Caco-2 (cell line): ENCODE measurements around the gene PDE6D. TPM values are rescaled to one million over a fixed set of nuclear protein-coding genes. Genes with fewer than 3 reads are reported as not detected.

ENCODE experiments used
- BruUV-seq: library from RNA; stranded (reverse); fragments of 400-500 nt; replicated peaks from 2 replicates; lab custom pipeline; 2021; lab: Mats Ljungman, UMichigan
- CTCF ChIA-PET: fragments of 300-600 bp; sonication (Branson Sonifier 250); formaldehyde crosslinking; loops from one replicate; lab custom pipeline; 2022; ENCODE audit warnings: antibody characterized with exemption; lab: Charles Lee
- POLR2A ChIA-PET: fragments of 300-600 bp; sonication (Branson Sonifier 250); formaldehyde crosslinking; loops from one replicate; lab custom pipeline; 2022; ENCODE audit warnings: antibody characterized with exemption; lab: Charles Lee
- DNase-seq, 2 experiments: peaks; one replicate each; pipeline versions ENCODE4 v3.0.0 to v3.0.0-alpha.2; 2020 to 2022
- H3K27me3 ChIP-seq: replicated peaks from 2 replicates; pipeline ENCODE4 v1.6.0; 2011; ENCODE audit warnings: low read length; ENCODE audit not compliant: control insufficient read depth, insufficient read depth
- H3K36me3 ChIP-seq: 2 replicates; pipeline ENCODE4 v1.5.1; 2011; ENCODE audit warnings: low read length; ENCODE audit not compliant: control insufficient read depth, insufficient read depth
- H3K4me1 ChIP-seq: fragments of 250-450 bp; sonication (Bioruptor Pico); 2 replicates; pipeline ENCODE4 v1.5.1; 2020; ENCODE audit warnings: mild to moderate bottlenecking
- H3K4me3 ChIP-seq: 2 replicates; pipeline ENCODE4 v1.5.1; 2011; ENCODE audit warnings: low read depth, mild to moderate bottlenecking, control low read depth, low read length
- H3K9me3 ChIP-seq: fragments of 250-450 bp; sonication (Bioruptor Pico); 2 replicates; pipeline ENCODE4 v1.5.1; 2020; ENCODE audit warnings: mild to moderate bottlenecking, moderate library complexity
- H3K27ac Mint-ChIP-seq: one replicate; pipeline ENCODE4 v1.8.0; 2022; ENCODE audit warnings: mixed read lengths; ENCODE audit not compliant: unreplicated experiment
- H3K27me3 Mint-ChIP-seq: one replicate; pipeline ENCODE4 v1.8.0; 2022; ENCODE audit warnings: mixed read lengths; ENCODE audit not compliant: insufficient read depth, unreplicated experiment
- H3K36me3 Mint-ChIP-seq: one replicate; pipeline ENCODE4 v1.8.0; 2022; ENCODE audit warnings: mild to moderate bottlenecking, mixed read lengths; ENCODE audit not compliant: insufficient read depth, unreplicated experiment
- H3K4me1 Mint-ChIP-seq: one replicate; pipeline ENCODE4 v1.8.0; 2022; ENCODE audit warnings: low read depth, mixed read lengths; ENCODE audit not compliant: unreplicated experiment
- H3K4me3 Mint-ChIP-seq: one replicate; pipeline ENCODE4 v1.8.0; 2022; ENCODE audit warnings: mild to moderate bottlenecking, moderate library complexity, mixed read lengths; ENCODE audit not compliant: unreplicated experiment
- H3K9me3 Mint-ChIP-seq: one replicate; pipeline ENCODE4 v1.8.0; 2022; ENCODE audit warnings: mixed read lengths; ENCODE audit not compliant: unreplicated experiment
- intact Hi-C: fragments of 100-400 bp; cut with micrococcal nuclease; formaldehyde crosslinking; loops from one replicate; pipeline ENCODE4 v1.10.0; 2022; ENCODE audit not compliant: unreplicated experiment
- total RNA-seq: library from RNA; stranded (reverse); gene quantifications from 2 replicates; pipeline ENCODE4 v1.2.3, GENCODE V29; 2022
- TF ChIP-seq, protein P1 (sequence below), 2 experiments: fragments of 200-600 bp in 1 of 2; IDR thresholded peaks; 1 replicate in 1 of 2; 2 replicates in 1 of 2; pipeline versions ENCODE4 v1.5.1 to v1.8.0; 2011 to 2022; ENCODE audit warnings: antibody characterized with exemption in 1 of 2, control low read depth in 1 of 2, inconsistent platforms in 1 of 2, low read depth in 1 of 2, low read length in 1 of 2, mild to moderate bottlenecking in 1 of 2, moderate library complexity in 1 of 2; ENCODE audit not compliant: insufficient read depth in 1 of 2, severe bottlenecking in 1 of 2, unreplicated experiment in 1 of 2

Gene PDE6D
- total RNA-seq, 1 experiment from 2014 or later: 9.1 TPM

DNA sequence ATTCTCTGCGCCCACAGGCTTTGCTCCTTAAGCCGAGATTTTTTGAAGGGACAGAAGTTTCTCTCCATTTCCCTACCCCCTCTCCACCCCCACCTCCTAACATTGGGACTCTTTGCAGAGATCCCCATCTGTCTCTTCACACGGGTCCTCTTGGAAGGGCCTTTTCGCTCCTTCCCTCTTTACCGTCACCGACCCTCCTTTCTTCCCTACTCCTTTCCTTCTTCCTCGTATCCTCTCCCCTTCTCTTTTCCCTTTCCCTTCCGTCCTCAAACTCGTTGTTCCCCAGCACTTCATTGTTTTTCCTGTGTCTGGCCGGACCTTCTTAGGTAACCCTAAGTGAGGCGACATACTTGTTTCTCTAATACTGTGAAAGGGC lies 5.8 kb upstream of the PDE6D start:
- POLR2A ChIA-PET: interaction anchor here (0.5 to 0.8 kb wide), 3 partner anchors 173 to 704 kb away, joined by 3 read pairs; no protein-coding TSS in a partner anchor
- Histone ChIP-seq H3K36me3 (no peaks in the 10 kb centered on the region), H3K9me3 (no peaks in the 10 kb centered on the region), H3K4me3 (peak overlapping the region; percentile 46), H3K27me3 (no peaks in the 10 kb centered on the region), H3K4me1 (no peaks in the 10 kb centered on the region)
- DNase-seq: no peak
- CTCF ChIA-PET: no interaction called here
- Mint-ChIP-seq H3K4me1 (peaks cover 15% of the 10 kb centered on the region), H3K9me3 (no peaks in the 10 kb centered on the region), H3K36me3 (peaks cover 22% of the 10 kb centered on the region), H3K4me3 (peak overlapping the region; percentile 85), H3K27me3 (no peaks in the 10 kb centered on the region), H3K27ac (peak overlapping the region; percentile 79)
- intact Hi-C loops: loop anchor here (10.0 kb wide), 1 partner anchor 72 kb away; no protein-coding TSS in a partner anchor
- BruUV-seq: no TSS peak
- TF ChIP-seq, protein P1, sequence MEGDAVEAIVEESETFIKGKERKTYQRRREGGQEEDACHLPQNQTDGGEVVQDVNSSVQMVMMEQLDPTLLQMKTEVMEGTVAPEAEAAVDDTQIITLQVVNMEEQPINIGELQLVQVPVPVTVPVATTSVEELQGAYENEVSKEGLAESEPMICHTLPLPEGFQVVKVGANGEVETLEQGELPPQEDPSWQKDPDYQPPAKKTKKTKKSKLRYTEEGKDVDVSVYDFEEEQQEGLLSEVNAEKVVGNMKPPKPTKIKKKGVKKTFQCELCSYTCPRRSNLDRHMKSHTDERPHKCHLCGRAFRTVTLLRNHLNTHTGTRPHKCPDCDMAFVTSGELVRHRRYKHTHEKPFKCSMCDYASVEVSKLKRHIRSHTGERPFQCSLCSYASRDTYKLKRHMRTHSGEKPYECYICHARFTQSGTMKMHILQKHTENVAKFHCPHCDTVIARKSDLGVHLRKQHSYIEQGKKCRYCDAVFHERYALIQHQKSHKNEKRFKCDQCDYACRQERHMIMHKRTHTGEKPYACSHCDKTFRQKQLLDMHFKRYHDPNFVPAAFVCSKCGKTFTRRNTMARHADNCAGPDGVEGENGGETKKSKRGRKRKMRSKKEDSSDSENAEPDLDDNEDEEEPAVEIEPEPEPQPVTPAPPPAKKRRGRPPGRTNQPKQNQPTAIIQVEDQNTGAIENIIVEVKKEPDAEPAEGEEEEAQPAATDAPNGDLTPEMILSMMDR (IDR thresholded peaks at IDR 0.05; ENCODE audit: insufficient read depth in 1 of 2, low read depth in 1 of 2, low read length in 1 of 2, severe bottlenecking in 1 of 2, unreplicated experiment in 1 of 2): no peak

DNA sequence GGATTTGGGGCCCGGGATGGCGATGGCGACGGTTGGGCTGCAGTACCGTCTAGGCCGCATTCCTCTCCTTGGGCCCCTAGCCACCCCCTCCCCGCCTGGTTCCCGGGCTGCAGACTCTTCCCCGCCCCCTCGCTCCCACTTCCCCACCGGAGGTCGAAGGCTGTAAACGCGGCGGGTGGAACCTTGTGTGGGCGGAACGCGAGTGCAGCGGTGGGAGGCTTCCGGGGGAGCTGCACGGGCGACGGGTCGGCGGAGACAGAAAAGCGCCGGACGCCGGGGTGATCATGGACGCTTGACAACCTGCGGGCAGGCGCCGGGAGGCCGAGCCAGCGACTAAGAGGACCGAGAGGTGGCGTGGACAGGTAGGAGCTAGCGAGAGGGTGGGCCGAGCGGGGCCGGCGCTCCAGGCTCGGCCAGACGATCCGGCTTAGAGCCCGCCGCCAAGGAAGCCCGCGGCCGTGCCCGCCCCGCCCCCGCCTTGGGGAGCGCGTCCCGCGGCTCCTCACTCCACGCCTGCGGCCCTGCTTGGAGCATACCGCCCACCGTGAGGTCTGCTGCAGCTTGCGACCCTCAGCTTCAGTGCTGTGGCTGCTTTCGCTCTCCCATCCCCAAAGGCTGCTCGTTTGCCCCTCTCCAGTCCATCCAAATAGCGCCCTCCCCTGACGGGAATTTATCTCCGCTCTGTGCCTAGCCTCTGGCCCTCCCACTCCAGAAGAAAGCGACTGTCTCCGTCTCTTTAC lies 5.3 kb upstream of the PDE6D start, which contains the start of gene COPS7B:
COPS7B (plus strand) TSS at position 269 of the 740 bp plus-strand sequence. CDS start 2,126 bp downstream, outside the sequence.
- Mint-ChIP-seq H3K27ac (peak within 1 kb of the TSS; percentile 79), H3K36me3 (peaks cover 25% of the 10 kb centered on the region), H3K9me3 (no peaks in the 10 kb centered on the region), H3K27me3 (no peaks in the 10 kb centered on the region), H3K4me1 (peaks cover 15% of the 10 kb centered on the region), H3K4me3 (peak within 1 kb of the TSS; percentile 85)
- intact Hi-C loops: loop anchor here (10.0 kb wide), 1 partner anchor 72 kb away; no protein-coding TSS in a partner anchor
- Histone ChIP-seq H3K27me3 (no peaks in the 10 kb centered on the region), H3K4me1 (no peaks in the 10 kb centered on the region), H3K4me3 (peak within 1 kb of the TSS; percentile 46), H3K9me3 (no peaks in the 10 kb centered on the region), H3K36me3 (no peaks in the 10 kb centered on the region)
- TF ChIP-seq, protein P1 (IDR thresholded peaks at IDR 0.05; ENCODE audit: insufficient read depth in 1 of 2, low read depth in 1 of 2, low read length in 1 of 2, severe bottlenecking in 1 of 2, unreplicated experiment in 1 of 2): peak in 1 of 2 experiments; percentile 37
- POLR2A ChIA-PET: interaction anchor here (0.5 to 0.8 kb wide), 3 partner anchors 173 to 704 kb away, joined by 3 read pairs; no protein-coding TSS in a partner anchor
- no TSS peak for BruUV-seq
- CTCF ChIA-PET: no interaction called here
- peak; percentile 87 to 88 for DNase-seq

DNA sequence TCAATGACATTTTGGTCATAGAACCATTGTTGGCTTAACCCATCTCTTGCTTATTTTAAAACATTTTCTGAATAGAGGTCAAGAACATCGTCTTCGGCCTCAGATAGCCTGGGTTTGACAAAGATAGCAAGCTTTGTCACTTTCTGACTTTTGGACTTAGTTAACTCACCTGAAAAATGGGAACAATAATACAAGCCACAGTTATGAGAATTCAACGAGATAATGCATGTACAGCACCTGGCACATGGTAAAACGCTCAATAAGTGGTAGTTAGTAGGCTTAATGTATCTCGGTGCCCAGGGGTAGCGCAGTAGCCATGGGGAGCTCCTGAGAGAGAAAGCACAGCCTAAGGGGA lies 4.7 kb upstream of the PDE6D start:
- TSS peak; percentile 92 for BruUV-seq
- Histone ChIP-seq H3K9me3 (no peaks in the 10 kb centered on the region), H3K27me3 (no peaks in the 10 kb centered on the region), H3K36me3 (no peaks in the 10 kb centered on the region), H3K4me1 (no peaks in the 10 kb centered on the region), H3K4me3 (peak overlapping the region; percentile 46)
- TF ChIP-seq, protein P1 (IDR thresholded peaks at IDR 0.05; ENCODE audit: insufficient read depth in 1 of 2, low read depth in 1 of 2, low read length in 1 of 2, severe bottlenecking in 1 of 2, unreplicated experiment in 1 of 2): no peak
- CTCF ChIA-PET: no interaction called here
- peak overlapping the region; percentile 85 for H3K4me3 Mint-ChIP-seq
- no peaks in the 10 kb centered on the region for H3K27me3 Mint-ChIP-seq
- POLR2A ChIA-PET: no interaction called here
- peak overlapping the region; percentile 79 for H3K27ac Mint-ChIP-seq
- DNase-seq: no peak
- H3K36me3 Mint-ChIP-seq: peaks cover 31% of the 10 kb centered on the region
- H3K4me1 Mint-ChIP-seq: peaks cover 15% of the 10 kb centered on the region
- H3K9me3 Mint-ChIP-seq: no peaks in the 10 kb centered on the region
- intact Hi-C loops: loop anchor here (10.0 kb wide), 1 partner anchor 71 kb away; no protein-coding TSS in a partner anchor
